ENCODE data around the gene CC2D2B. TPM values are rescaled to one million over a fixed set of nuclear protein-coding genes. Genes with fewer than 3 reads are reported as not detected.
"Not testable (repeated sequence)": the region's sequence is repeated elsewhere in the genome, so short reads cannot be mapped to it uniquely, and the experiment has no call there.

The CC2D2B gene
- total RNA-seq, 4 donors from 2014 or later = 0.15 to 2.5 (median 0.22) TPM; not detected in 1

DNA sequence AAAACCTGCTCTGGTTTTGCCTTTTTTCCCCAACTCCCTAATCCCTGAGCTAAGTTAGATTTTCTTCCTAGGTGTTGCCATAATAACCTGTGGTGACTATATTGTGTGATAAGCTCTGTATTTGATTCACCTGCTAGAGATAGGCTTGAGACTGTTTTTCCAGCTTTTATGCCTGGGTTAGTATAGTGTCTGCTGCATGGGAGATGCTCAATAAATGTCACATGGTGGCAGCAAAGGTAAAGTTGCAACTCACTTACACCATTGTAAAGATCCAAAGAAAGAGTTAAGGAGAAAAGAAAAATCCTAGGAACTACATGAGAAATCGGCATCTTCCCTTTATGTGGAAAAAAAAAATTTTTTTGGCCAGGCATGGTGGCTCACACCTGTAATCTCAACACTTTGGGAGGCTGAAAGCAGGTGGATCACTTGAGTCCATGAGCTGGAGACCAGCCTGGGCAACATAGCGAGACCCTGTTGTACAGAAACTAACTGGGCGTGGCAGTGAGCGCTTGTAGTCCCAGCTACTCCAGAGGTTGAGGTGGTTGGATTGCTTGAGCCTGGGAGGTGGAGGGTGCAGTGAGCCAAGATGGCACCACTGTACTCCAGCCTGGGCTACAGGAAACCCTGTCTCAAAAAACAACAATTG, 139.4 kb downstream of the CC2D2B start:
- no peaks in the 10 kb centered on the region for H3K9me3 ChIP-seq
- H3K4me1 ChIP-seq = peaks cover 0 to 36% (median 4%) of the 10 kb centered on the region in 3 donors
- intact Hi-C loops (cut with DNase I) = no loop called here
- H3K27me3 ChIP-seq = no peaks in the 10 kb centered on the region
- no peak for DNase-seq
- H3K4me3 ChIP-seq = no peak overlapping the region
- TF ChIP-seq, protein P1, sequence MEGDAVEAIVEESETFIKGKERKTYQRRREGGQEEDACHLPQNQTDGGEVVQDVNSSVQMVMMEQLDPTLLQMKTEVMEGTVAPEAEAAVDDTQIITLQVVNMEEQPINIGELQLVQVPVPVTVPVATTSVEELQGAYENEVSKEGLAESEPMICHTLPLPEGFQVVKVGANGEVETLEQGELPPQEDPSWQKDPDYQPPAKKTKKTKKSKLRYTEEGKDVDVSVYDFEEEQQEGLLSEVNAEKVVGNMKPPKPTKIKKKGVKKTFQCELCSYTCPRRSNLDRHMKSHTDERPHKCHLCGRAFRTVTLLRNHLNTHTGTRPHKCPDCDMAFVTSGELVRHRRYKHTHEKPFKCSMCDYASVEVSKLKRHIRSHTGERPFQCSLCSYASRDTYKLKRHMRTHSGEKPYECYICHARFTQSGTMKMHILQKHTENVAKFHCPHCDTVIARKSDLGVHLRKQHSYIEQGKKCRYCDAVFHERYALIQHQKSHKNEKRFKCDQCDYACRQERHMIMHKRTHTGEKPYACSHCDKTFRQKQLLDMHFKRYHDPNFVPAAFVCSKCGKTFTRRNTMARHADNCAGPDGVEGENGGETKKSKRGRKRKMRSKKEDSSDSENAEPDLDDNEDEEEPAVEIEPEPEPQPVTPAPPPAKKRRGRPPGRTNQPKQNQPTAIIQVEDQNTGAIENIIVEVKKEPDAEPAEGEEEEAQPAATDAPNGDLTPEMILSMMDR (IDR thresholded peaks at IDR 0.05) = no peak
- TF ChIP-seq POLR2A (IDR thresholded peaks at IDR 0.05) = no peak
- WGBS, 2 donors = 80 to 91% methylated on average over 1 to 4 of the region's 4 CpGs
- no peak overlapping the region for H3K27ac ChIP-seq
- H3K36me3 ChIP-seq = peaks cover 0 to 28% (median 0%) of the 10 kb centered on the region in 3 donors

DNA sequence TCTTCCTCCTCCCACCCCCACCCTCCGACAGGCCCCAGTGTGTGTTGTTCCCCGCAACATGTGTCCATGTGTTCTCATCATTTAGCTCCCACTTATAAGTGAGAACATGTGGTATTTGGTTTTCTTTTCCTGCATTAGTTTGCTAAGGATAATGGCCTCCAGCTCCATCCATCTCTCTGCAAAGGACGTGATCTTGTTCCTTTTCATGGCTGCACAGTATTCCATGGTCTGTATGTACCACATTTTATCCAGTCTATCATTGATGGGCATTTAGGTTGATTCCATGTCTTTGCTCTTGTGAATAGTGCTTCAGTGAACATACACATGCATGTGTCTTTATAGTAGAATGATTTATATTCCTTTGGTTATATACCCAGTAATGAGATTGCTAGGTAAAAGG, 140.2 kb downstream of the CC2D2B start:
- DNase-seq; H3K9me3 ChIP-seq; H3K27ac ChIP-seq; H3K27me3 ChIP-seq; H3K4me3 ChIP-seq; intact Hi-C loops (cut with DNase I): not testable (repeated sequence)
- H3K4me1 ChIP-seq = peaks cover 0 to 30% (median 3%) of the 10 kb centered on the region in 3 donors
- H3K36me3 ChIP-seq = peaks cover 0 to 34% (median 0%) of the 10 kb centered on the region in 3 donors
- WGBS, 2 donors = 92 to 100% methylated on average over 2 of the region's 3 CpGs

DNA sequence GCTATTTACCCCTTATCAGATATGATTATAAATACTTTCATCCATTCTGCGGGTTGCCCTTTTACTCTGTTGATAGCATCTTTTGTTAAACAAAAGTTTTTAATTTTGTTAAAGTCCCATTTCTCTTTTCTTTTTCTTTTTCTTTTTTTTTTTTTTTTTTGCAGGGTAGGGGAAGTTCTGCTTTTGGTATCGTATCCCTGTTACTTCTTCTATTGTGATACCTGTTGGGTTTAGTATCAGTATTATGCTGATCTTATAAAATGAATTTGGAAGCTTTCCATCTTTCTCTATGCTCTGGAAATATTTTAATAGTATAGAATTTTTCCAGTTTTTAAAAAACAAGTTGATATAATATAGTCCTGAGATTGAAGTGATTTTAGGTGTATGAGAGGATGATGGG, 141.6 kb downstream of the CC2D2B start:
- no peak for DNase-seq
- intact Hi-C loops (cut with DNase I) = no loop called here

DNA sequence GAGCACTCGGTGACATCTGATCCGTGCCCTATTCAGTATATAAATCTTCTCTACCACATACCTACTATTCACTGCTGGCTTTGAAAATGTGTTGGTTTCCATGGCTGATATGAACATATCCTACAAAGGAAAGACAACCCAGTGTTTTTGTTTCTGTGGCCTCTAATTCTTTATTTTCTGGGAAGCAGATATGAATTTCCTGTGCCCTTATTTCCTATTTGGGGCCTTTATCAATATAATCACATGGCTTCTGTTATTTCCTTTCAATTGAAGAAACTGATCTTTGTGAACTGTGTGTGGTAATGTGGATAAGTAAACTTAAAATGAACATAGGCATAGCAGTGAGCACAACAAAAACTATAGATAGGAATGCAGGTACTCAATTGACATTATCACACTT, 146.2 kb downstream of the CC2D2B start:
- H3K4me3 ChIP-seq = no peak overlapping the region
- peaks cover 0 to 54% (median 0%) of the 10 kb centered on the region in 3 donors for H3K36me3 ChIP-seq
- H3K27me3 ChIP-seq = no peaks in the 10 kb centered on the region
- WGBS, 2 donors = 77 to 85% methylated on average over 2 of the region's 2 CpGs
- intact Hi-C loops (cut with DNase I) = no loop called here
- DNase-seq = no peak
- H3K27ac ChIP-seq = no peak overlapping the region
- TF ChIP-seq, protein P1 (IDR thresholded peaks at IDR 0.05) = no peak
- TF ChIP-seq POLR2A (IDR thresholded peaks at IDR 0.05) = no peak
- H3K9me3 ChIP-seq = no peaks in the 10 kb centered on the region
- H3K4me1 ChIP-seq = no peaks in the 10 kb centered on the region

More for the DNA sequence above, 141.6 kb downstream of the CC2D2B start:
- H3K27ac ChIP-seq = no peak overlapping the region
- peaks cover 0 to 34% (median 0%) of the 10 kb centered on the region in 3 donors for H3K36me3 ChIP-seq
- no peaks in the 10 kb centered on the region for H3K9me3 ChIP-seq
- no peaks in the 10 kb centered on the region for H3K27me3 ChIP-seq
- H3K4me1 ChIP-seq = peaks cover 0 to 25% (median 0%) of the 10 kb centered on the region in 3 donors
- WGBS, 2 donors = 77 to 78% methylated on average over 2 of the region's 2 CpGs
- no peak for TF ChIP-seq POLR2A (IDR thresholded peaks at IDR 0.05)
- TF ChIP-seq, protein P1 (IDR thresholded peaks at IDR 0.05) = no peak
- no peak overlapping the region for H3K4me3 ChIP-seq

DNA sequence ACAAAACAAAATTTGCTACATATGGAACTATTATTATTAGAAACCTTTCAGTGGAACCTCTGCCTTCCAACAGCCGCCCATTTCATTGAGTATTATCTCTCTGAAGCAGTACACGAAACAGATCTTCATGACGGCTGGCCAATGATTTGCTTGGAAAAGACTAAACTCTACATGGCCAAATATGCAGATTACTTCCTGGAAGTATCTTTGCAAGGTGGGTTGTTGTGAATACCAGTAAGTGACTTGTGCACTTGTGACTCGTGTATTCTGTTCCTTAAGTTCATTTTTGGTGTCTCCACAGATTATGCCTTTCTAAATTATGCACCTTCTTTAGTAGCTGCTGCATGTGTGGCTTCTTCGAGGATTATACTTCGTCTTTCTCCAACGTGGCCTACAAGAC, 149.0 kb downstream of the CC2D2B start:
- H3K27me3 ChIP-seq = no peaks in the 10 kb centered on the region
- intact Hi-C loops (cut with DNase I) = no loop called here
- TF ChIP-seq, protein P1 (IDR thresholded peaks at IDR 0.05) = no peak
- TF ChIP-seq POLR2A (IDR thresholded peaks at IDR 0.05) = no peak
- H3K9me3 ChIP-seq = no peaks in the 10 kb centered on the region
- no peak overlapping the region for H3K27ac ChIP-seq
- no peak for DNase-seq
- H3K4me1 ChIP-seq = no peaks in the 10 kb centered on the region
- WGBS, 2 donors = 89 to 93% methylated on average over 7 of the region's 7 CpGs
- no peak overlapping the region for H3K4me3 ChIP-seq
- H3K36me3 ChIP-seq = peaks cover 0 to 63% (median 0%) of the 10 kb centered on the region in 3 donors
